NCI-H1417 treated with DMSO at 0.1 percent for 48 hours (cell line): Measurements from ENCODE around the gene SMIM15.

Source experiments
- DNase-seq: peaks from one replicate; lab custom pipeline; 2025; lab: John Stamatoyannopoulos, UW

The SMIM15 gene

DNA sequence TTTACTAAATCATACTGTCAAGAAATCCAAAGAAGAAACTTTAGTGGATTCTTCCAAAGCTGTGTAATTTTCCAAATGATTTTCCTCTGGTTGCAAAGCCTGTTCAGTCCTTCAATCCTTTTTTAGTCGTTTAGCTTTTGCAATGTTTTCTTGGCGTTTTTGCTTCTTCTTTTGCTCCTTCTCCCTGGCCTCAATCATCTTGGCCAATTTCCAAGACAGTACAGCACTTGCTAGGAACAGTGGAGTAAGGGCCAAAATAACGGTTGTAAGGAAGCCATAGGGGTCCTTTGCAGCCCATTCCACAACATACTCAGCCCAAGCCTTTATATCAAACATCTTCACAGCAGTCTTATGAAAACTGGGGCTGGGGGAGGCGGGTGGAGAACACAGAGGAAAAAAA, 2.4 kb downstream of the SMIM15 start:
- DNase-seq = no peak

DNA sequence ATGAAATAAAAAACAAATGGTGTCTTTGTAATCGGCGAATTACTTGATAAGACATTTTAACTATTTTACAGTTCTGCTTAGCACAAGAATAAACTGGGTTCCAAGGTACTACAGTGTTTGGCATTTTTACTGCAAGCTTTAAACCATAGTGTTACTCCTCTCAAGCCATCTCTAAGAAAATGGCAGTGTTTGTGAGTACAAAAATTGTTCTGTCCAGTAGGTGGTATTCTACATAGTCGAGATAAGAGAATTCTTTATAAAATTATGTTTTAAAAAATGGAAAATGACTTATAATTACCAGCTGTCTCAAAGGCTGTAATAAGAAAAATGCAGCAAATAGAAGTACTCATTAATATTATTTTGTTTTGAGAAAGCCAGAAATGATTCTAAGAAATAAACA, 3.2 kb downstream of the SMIM15 start:
- DNase-seq = no peak

DNA sequence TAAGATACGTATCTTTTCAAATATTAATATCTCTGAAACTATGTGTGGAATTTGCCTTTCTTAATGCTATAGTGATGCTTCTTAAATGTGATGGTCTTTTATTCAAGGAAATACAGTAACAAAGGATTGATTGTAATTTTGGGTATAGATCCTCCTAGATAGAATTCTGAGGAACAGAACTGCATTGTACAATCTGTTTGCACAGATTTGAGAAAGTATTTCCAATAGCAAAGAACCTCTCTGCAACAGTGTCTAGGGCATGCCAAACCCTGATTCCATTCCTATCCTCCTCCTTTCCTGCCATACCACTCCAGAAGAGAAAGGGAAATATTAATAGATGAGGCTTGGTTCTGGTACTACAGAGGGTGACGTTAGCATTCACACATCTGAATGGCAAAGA, 10.4 kb downstream of the SMIM15 start:
- DNase-seq = no peak

DNA sequence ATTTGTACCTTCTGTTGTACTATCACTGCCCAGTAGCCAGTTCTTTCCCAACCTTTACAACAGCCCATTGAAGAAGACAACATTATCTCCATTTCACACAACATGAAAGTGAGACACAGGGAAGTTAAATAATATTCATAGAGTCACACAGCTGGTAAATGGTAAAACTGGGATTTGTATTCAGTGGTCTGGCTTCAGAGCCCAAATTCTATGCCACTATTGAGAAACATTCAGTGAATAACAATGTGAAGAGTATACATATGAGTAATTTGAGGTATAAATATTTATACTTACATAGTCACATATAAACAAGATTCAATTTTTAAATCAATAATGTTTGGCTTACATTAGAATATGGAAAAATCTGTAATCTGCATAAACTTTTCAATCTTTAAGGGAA, 13.8 kb downstream of the SMIM15 start:
- DNase-seq = no peak

DNA sequence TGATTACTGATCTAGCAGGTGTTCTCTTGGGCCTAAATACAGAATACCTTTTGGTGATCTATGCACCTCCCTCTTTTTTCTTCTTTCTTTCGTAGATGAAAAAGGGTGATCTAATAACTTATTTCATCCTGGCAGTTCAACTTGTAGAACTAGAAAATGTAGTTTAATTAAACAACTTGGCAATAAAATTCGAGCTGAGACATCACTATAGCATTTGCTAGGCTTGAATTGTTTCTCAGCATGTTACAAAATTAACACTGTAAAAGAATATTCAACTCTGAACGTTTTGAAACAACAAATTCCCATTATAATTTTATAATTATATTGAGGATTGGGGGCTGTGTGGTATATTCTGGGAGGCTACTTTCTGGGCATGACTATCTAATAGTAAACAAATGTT, 19.5 kb downstream of the SMIM15 start:
- no peak for DNase-seq

DNA sequence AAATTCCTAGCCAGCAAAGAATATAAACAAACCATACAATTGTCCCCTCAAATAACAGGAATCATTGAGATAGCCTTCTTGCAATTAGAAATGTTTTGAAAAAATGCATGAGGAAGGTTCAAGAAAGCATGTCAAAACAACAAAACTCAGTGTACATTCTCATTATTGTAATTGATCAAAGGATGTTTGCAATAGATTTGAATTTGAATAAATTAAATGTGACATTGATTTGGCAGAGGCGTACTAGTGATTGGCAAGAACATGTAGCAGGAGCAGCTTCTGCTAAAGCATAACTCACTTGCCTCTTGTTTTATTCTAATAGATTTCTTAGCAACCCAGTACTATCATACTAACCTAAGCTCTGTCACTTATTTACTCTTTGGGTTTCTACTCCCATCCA, 19.9 kb downstream of the SMIM15 start:
- DNase-seq = no peak

DNA sequence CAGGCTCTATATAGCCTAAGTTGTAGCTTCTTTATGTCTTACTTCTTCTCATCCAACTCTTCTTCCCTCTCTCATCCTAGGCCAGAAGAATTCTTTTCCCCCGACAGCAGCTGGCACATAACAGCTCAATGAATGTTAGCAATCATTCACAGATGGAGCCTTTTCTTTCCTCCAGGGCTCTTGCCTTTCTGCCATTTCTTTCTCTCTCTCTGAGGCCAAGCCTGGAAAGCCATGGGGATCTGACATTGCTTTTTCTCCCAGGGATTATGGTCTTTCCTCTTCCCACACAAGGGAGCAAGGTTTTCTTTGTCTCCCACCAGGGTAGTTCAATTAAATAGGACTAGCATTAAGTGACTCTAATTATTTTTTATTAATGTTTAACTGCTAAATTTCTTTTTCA, 20.5 kb downstream of the SMIM15 start:
- DNase-seq = no peak

DNA sequence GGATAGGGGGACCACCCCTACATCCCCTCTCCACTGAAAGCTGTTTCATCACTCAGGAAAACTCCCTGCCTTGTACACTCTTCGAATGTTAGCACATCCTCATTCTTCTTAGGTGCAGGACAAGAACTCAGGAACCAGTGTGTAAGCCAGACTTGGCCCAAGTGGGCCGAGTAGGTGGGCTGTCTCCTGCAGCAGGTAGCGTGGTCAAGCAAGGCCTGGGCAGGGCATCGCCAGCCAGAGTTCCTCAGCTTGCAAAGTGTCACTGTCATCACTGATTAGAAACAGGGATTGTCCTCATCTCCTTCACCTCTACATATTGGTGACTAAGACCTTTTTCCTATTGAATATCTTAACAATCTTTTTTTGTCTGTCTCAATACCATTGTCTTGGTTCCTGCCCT, 22.3 kb downstream of the SMIM15 start:
- DNase-seq = no peak

DNA sequence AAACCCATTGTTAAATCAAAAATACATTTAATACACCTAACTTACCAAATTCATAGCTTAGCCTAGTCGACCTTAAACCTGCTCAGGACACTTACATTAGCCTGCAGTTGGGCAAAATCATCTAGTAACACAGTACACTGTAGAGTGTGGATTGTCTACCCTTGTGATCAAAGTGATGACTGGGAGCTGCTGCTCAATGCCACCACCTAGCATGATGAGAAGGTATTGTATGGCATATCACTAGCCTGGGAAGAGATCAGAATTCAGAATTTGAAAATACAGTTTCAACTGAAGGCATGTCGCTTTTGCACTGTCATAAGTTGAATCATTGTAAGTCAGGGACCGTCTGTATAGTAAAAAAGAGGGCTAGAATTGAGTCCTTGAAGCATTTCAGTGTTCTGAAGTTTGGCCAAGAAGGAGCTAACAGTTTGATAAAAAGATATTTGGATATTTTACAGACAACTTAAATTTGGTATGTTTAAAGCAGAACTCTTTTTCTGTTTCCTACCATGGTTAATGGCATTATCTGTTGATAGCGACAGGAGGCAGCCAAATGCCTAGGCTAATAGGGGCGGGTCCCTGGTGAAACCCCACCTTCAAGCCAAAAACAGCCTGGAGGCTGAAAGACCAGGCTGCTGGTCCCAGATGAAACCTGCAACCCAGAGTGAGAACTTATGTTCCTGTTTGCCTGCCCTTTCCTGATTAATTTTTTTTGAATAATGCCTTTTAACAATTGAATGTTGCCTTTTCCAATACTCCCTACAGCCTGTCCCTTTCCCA, 23.0 kb downstream of the SMIM15 start:
- no peak for DNase-seq

DNA sequence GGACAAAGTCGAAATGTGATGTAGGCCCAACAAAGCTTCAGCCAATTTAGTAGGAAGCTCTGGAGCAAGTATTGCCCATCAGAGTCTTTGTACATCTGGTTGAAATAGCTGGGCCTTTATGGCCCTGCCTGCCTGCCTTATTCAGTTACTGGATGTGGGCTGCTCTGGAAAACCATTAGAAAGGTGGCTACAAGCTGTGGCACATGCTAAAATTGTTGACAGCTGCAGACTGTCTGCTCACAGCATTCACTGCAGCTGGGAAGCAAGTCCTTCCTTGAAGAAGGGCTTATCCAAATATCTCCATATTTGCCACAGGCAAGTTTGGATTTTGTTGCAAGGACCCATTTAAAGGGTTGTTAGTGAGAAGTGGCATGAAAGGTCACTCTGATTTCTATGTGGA, 24.4 kb downstream of the SMIM15 start:
- no peak for DNase-seq

DNA sequence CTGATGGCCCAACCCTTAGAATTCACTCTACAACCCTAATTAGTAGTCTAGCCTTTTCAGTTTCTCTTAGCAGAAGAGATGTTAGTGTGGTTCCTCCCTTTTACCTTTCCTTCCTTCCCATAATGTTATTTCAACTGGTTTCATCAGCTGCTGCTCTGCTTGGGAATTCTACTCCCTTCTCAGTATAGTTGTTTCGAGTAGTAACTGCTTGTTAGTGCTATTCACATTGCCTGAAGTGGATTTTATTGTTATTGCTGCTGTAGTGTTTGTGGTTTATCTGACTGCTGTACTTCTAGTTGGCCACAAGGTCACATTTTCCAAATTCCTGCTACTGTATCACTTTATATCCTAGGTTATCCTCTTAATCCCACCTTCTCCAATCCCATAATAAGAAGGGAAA, 29.7 kb downstream of the SMIM15 start:
- no peak for DNase-seq

DNA sequence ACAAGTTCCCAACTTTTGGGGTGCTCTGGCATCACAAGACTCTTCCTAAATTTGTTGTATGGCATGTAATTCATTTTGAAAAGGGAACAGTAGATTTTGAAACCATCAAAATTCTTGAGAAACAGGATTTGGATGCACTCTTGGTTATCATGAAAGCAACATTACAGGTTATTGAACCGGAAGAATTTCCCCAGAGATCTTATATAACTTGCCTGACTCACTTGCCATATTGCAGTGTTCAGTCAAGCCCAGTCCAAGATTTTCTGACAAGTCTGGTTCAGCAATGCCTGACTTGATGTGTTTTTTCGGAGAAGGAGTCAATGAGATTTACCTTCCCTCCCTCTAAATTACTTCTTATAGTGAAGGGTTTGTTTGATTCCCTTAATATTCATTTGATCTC, 32.0 kb downstream of the SMIM15 start:
- DNase-seq = no peak

DNA sequence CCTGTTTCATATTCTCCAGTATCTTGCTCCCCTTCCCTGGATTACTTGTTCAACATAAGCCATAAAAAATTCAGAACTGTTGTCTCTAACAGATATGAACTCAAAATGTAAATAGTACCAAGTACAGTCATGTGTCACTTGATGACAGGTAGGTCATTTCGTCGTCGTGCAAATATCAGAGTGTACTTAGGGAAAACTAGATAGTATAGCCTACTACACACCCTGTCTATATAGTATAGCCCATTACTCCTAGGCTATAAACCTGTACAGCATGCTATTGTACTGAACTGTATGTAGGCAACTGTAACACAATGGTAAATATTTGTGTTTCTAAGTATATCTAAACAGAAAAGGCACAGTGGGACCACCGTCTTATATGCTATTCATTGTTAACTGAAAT, 39.1 kb downstream of the SMIM15 start:
- no peak for DNase-seq

DNA sequence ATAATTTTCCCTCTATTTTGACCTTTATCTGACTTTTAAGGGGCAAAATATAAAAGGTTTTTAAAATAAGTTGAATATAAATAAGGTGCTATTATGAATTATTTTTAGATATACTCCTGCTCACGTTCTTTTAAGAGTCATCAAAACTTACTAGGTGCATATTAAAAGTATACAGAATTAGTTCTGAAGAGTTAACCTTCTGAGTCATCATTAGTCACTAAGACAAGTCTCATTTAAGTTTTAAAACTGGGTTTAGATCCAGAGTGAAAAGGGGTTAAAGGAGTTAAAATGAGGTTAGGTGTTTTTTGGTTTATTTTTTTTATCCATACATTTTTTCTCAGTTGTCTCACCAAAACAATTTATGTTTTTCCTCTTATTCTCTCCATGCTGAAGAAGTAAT, 41.7 kb downstream of the SMIM15 start:
- DNase-seq = no peak

DNA sequence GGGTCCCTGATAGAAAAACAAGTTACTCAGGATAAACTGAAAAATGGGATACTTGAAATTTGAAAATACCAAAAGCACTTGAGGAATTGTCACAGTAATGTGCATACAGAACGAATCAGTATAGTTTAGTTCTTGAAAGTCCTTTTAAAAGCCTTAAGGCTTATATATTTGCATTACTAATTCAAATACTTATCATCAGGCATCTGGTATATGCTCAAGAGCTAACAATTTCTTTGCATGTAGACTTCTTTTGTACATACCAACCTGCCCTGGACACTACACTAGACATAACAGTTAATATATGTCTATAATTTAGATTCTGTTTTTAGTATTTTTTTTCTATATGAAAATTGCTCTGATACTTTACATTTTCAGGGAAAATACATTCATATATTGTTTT, 43.2 kb downstream of the SMIM15 start:
- no peak for DNase-seq

DNA sequence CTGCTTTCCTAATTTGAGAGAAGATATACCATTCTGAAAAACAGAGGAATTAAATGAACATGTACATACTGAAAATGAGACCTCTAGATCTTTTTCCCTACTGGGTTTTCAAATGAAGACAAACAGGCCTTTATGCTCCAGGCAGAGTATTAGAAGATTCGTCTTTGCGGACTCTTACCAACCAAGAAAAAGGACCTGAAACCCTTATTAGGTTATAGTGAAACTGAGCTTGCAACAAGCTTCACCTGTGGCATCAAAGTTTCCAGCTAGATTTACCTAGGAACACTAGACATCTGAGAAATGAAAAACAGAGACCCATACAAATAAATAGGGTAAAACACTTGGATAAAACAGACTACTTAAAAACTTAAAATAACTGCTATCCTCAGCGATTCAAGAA, 46.3 kb downstream of the SMIM15 start:
- no peak for DNase-seq

DNA sequence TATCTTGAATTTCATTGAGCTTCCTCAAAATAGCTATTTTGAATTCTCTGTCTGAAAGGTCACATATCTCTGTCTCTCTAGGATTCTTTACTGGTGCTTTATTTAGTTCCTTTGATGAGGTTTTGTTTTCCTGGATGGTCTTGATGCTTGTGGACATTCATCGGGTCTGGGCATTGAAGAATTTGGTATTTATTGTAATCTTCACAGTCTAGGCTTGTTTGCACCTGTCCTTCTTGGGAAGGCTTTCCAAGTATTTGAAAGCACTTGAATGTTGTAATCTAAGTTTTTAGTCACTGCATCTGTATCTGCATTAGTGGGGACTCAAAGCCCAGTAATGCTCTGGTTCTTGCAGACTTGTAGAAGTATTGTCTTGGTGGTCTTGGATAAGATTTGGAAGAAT, 47.8 kb downstream of the SMIM15 start:
- DNase-seq = no peak
